ENCODE results near the gene HBM.

DNA sequence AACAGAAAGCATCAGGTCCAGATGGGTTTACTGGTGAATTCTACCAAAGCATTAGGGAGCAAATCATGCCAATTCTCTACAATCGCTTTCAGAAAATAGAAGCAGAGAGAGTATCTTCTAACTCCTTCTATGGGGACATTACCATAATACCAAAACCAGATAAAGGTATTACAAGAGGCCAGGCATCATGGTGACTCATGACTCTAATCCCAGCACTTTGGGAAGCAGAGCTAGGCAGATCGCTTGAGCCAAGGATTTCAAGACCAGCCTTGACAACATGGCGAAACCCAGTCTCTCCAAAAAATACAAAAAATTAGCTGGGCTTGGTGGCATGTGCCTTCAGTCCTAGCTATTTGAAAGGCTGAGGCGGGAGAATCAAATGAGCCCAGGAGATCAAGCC is 37.5 kb downstream of the HBM start:
- TF ChIP-seq CTCF (IDR thresholded peaks at IDR 0.05; ENCODE audit: low read depth, low read length, missing input control) (no peak), TAF1 (conservative IDR thresholded peaks at IDR 0.05) (no peak), YY1 (IDR thresholded peaks at IDR 0.05) (no peak), GABPA (IDR thresholded peaks at IDR 0.05 in 1 of 2, conservative IDR thresholded peaks at IDR 0.05 in 1 of 2) (no peak), ATF3 (IDR thresholded peaks at IDR 0.05) (no peak), RAD21 (IDR thresholded peaks at IDR 0.05) (no peak), REST (IDR thresholded peaks at IDR 0.05) (no peak), JUND (IDR thresholded peaks at IDR 0.05) (no peak)
- TF ChIP-seq, protein P1, sequence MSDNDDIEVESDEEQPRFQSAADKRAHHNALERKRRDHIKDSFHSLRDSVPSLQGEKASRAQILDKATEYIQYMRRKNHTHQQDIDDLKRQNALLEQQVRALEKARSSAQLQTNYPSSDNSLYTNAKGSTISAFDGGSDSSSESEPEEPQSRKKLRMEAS (IDR thresholded peaks at IDR 0.05) = no peak

Data from liver (tissue), 3 donors.